GM20000 (cell line): ENCODE measurements around the gene QRICH1.

ENCODE experiments used
- DNase-seq: peaks from one replicate; pipeline ENCODE4 v3.0.0; 2012; ENCODE audit warnings: low spot score
- TF ChIP-seq, protein P1 (sequence below): IDR thresholded peaks from 2 replicates; pipeline ENCODE4 v1.5.1; 2012; ENCODE audit warnings: mild to moderate bottlenecking, control low read depth; ENCODE audit errors: extremely low read depth, missing control alignments

QRICH1 gene

DNA sequence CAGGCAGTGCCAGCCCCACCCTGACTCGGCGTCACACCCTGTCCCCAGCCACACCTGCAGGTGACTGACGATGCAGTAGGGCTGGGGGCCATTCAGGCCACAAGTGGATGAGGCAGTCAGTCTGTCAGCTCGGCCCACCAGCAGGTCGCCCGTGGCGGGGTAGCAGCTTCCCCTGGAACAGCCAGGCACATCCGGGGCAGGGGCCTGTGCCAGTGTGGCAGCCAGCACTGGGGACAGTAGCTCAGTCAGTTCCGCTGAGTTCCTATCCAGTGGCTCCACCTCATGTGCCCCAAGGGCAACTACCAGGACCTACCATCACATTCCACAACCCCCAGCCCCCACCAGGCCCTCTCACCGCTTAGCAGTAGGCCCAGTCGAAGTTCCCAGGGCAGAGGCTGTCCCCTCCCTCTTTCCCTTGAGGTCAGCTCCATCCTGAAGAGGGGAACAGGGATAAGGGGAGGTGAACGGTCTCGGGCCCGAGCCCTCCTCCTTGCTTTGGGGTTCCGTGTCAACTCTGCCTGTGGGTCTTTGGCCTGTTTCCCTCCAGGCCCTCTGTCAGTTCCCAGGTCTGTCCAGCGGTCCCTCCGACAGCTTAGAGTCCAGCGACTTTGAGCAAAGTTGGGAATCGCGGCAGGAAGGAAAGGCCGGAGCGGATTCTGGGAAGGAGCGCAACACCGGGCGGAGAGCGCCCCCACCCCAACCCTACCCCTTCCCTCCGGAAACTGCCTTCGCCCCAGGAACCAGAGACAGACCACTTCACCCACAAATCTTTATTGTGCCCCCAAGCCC is 38.8 kb upstream of the QRICH1 start, which contains the start of gene LAMB2:
LAMB2 (minus strand) TSS at position 614 of the 789 bp plus-strand sequence; CDS start at position 431, 183 bp downstream.
- DNase-seq, result no peak
- TF ChIP-seq, protein P1, sequence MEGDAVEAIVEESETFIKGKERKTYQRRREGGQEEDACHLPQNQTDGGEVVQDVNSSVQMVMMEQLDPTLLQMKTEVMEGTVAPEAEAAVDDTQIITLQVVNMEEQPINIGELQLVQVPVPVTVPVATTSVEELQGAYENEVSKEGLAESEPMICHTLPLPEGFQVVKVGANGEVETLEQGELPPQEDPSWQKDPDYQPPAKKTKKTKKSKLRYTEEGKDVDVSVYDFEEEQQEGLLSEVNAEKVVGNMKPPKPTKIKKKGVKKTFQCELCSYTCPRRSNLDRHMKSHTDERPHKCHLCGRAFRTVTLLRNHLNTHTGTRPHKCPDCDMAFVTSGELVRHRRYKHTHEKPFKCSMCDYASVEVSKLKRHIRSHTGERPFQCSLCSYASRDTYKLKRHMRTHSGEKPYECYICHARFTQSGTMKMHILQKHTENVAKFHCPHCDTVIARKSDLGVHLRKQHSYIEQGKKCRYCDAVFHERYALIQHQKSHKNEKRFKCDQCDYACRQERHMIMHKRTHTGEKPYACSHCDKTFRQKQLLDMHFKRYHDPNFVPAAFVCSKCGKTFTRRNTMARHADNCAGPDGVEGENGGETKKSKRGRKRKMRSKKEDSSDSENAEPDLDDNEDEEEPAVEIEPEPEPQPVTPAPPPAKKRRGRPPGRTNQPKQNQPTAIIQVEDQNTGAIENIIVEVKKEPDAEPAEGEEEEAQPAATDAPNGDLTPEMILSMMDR, result no peak

DNA sequence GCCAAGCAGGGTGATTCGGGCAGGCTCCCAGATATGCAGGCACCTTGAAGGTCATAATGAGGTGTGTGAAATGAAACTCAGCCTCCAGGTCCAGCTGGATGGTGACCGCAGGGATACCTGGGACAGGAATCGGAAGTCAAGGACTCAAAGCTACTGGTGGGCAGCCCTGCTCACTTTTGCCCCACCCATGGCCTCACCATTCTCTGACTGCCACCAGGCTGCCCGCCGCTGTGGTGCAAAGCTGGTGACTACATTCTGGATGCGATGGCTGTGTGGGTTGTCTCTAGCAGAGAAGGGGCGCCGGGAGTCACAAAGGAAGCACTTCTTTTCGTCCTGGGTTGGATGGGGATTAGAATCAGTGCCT is 38.2 kb upstream of the QRICH1 start:
- DNase-seq, result no peak
- TF ChIP-seq, protein P1, result no peak

DNA sequence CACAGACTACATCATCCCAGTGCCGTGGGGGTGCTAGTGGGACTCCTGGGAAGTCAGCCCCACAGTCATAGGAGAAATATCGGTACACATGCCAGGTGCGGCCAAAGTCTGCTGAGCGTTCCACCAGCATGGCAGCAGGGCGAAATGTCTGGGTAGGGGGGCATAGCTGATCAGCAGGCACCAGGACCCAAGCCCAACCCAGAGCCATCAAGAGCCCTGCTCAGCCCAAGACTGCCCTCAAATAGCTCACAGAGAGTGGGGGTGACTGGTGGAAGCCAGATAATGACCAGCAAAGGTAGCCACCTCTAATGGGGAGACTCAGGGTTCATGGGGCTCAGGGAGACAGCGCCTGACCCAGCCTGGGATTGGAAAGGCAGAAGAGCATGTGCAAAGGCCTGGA is 37.7 kb upstream of the QRICH1 start:
- TF ChIP-seq, protein P1, result no peak
- DNase-seq, result no peak

GRCh38 chr3:49131040-49131439 is 37.2 kb upstream of the QRICH1 start:
- no peak for DNase-seq
- TF ChIP-seq, protein P1, result no peak

DNA sequence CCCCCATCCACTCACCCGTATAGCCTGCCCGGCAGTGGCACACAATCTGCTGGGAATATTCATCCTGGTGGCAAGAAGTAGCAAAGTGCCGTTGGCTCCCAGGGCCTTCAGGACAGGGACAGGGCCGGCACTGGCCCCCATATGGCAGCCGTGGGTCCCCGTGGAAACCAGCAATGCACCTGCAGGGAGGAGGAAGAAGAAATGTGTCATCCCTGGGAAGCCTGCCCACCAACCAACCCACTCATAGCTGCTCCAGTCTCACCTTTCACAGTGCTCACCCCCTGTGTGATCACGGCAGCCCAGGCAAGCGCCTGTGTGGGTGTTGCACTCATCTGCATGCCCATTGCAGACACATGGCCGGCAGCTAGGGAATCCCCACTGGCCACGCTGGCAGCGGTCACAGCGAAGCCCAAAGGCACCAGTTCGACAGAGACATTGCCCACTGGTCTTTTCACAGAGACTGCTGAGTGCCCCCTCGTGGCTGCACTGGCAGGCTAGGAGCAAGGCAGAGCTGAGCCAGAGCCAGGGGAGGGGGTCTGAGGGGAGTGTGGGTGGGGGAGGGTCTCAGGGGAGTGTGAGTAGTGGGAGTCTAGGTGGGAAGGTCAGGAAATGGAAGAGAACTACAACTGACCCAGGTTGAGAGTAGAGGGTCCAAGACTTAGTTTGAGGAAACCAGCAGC is 31.3 kb upstream of the QRICH1 start:
- TF ChIP-seq, protein P1, result peak; percentile 29
- no peak for DNase-seq

DNA sequence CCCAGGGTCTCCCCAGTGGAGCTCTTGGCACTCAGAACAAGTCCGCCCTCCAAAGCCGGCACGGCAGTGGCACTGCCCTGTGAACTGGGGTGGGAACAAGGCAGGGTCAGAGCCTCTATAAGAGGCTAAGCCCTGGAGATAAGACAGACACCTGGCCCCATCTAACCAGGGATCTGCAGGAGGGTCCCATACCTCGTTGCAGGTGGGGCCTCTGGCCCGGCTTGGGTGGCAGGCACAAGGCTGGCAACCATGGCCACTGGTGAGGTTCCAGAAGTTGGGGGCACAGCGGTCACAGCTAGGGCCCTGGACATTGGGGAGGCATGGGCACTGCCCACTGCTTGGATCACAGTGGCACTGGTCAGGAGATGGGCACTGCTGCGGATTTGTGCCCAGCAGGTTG is 30.3 kb upstream of the QRICH1 start:
- no peak for DNase-seq
- TF ChIP-seq, protein P1, result no peak

GRCh38 chr3:49123687-49124086 is 29.8 kb upstream of the QRICH1 start:
- no peak for DNase-seq
- TF ChIP-seq, protein P1, result no peak
